ENCODE data around the gene TMC8. TPM values are rescaled to one million over a fixed set of nuclear protein-coding genes. Genes with fewer than 3 reads are reported as not detected.

Gene TMC8
- total RNA-seq, 1 donor from 2014 or later = 0.34 TPM

DNA sequence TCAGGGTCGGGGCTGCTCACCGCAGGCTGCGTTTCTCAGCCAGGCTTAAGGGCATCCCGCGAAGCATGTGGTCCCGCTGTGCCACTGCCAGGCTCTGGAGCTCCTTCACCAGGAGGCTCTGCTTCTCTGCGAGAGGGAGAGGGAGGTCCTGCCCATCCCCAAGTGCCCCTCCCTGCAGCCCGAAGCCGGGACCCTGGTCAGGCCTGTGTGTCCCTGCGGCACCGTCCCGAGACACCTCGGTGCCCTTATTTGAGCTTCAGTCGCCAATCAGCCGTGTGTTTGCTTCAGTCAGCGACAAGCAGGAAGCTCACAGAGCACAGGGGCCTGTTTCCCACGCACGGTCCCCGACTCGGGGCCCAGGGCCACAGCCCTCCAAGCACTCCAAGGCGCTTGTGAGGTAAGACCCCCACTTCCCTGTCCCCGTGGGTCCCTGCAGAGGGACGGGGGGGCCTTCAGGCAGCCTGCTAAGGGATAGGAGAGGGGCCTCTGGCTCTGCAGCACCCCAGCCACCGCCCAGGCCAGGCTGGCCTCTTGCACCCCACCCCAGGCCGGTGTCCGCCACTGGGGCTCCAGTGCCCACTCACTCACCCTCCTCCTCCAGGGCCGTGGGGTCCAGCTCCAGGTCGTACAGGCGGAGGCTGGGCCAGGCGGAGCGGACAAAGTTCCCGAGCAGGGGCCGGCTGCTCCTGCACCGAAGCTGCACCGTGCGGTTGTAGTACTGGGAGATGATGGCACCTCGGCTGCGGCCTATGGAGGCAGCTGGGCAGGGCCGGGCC lies 5.2 kb upstream of the TMC8 start:
- no peak for DNase-seq

DNA sequence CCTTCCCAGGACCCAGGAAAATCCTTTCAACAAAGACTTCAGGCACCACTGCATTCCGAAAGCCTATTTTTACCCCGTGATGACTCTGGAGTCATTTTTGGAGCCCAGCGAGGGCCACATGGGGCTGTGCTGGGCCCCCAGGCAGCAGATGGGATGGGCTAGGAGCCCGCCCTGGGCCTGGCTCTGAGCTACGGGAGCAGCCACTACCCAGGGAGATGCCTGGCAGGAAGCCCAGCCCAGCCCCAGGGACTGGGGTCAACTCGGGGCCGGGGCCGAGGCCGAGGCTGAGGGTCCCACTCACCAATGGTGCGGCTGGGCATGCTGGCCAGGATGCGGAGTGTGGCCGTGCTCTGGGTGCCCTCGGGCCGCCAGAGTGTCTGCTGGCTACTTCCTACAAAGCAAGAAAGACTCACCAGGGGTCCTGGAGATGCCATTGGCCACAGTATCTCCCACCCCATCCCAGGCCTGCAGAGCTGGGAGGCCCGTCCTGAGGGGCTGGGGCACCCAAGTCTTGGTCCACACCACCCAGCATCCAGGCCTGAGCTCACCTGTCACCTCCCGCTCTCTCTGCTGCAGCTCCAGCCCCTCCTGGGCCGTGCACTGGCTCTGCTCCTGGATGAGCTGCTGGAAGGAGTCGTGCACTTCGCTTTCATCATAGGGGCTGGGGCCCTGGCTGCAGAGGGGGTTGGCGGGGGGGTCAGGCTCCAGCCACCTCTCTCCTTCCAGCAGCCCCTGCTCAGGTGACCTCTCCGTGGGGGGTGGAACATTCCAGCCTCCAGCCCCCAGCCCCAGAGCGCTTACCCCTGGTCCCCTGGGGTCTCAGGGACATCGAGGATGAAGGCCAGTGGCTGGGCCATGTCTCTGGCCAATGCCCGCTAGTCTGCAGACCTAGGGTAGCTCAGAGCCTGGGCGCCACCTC lies 4.3 kb upstream of the TMC8 start:
- no peak for DNase-seq

DNA sequence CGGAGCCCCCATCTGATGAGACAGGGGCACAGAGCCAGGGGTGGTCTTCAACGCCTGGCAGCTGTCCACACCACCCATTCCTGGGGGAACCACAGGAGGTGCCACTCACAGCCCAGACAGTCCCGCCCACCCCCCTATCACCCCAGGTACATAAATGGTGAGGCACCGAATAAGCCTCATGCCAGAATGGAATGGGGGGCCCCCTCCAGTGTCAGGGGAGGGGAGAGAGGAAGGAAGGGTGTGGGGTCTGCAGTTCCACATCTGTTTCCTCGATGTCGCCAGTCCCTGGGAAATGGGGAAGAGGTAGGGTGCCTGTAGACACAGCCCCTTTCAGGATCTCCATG lies 3.7 kb upstream of the TMC8 start:
- DNase-seq = no peak

DNA sequence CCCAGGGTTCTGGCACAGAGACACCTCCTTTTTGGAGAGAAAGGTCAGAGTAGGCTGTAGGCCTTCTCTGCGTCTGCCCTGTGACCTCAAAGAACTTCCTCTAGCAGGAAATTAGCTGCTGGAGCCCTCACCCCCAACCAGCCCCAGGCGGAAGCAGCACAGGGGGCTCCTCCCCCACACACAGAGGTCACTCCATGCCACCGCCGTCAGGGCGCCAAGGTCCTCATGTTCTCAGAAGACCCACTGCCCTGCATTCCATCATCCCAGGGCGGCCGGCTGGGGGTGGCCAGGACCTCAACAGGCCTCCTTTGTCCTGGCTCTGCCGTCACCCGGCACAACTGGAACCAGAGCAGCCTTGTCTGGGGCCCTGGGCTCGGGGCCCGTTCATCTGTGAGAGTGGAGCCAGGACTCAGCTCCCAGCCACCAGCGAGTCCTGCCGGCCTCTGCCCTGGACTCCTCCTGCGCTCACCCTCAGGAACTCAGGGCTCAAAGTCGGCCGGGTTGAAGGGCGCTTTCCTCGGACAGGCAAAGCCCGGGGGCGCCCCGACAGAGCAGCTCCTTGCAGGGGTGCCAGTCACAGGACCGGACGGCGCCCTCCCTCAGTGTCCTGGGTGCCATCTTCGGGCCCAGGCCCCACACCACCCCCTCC lies 3.2 kb upstream of the TMC8 start:
- DNase-seq = peak; percentile 43

DNA sequence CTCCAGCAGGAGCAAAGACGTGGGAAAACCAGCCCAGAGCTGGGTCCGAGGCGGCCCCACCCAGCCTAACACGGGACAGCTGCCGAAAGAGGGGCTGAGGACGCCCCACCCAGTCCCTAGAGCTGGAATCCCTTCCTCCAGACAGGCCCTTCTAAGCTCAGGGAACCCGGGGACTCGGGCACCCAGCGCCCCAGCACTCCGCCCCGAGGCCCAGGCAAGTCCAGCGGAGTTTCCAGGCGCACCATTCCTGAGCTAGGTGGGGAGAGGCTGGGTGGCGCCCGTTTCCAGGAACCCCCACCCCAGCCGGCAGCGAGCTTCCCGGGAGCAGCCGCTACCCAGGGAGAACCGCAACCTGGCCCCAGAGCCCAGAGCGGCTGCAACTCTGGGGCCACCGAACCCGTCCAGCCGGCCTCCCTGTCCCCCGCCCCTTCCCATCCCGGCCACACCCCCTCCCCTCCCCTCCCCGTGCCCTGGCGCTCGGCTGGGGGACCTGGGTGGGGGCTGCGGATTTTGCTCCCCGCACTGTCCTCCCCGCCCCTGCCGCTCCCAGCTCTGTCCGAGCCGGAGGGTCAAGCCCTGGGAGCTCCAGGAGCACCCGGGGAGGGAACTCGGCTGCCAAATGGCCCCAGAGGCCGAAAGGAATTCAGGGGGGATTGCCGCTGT lies 2.6 kb upstream of the TMC8 start:
- no peak for DNase-seq

DNA sequence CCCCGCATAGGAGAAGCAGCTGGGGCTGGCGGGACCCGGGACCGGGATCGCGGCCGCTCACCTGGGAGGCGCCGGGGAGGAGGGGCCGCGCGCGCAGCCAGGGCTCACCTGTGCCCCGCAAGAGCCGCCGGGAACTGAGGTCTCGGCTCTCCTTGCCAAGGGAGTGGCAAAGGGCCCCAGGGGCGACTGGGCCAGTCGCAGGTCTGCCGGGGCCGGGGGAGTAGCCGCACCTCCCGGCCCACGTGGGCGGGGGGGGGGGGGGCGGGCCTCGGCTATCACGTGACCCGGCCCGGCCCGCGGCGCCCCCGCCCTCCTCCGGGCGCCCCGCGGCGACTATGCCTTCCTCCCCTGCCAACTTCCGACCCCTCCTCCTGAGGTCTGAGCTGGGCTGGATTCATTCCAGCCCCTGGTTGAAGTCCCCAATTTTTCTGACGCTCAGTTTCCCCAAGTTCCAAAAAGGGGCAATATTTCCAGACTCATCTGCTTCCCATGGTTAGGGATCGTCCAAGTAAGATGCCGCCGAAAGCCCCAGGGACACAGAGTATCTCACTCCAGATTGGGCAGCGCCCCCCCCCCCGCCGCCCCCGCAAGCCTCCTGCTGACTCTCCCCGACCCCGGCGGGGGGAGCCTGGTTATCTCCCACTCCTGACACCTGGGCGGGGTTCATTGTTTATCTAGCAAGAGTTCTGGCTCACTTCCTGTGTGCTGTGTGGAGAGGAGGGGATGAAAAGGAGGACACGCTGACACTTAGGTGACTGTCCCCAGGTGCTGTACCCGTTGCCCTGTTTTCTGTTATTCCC lies 1.8 kb upstream of the TMC8 start, which contains the start of gene TMC6:
Gene TMC6 (minus strand): TSS at position 205 of the 800 bp plus-strand sequence. CDS start 1,923 bp downstream, outside the sequence.
- peak; percentile 45 for DNase-seq

DNA sequence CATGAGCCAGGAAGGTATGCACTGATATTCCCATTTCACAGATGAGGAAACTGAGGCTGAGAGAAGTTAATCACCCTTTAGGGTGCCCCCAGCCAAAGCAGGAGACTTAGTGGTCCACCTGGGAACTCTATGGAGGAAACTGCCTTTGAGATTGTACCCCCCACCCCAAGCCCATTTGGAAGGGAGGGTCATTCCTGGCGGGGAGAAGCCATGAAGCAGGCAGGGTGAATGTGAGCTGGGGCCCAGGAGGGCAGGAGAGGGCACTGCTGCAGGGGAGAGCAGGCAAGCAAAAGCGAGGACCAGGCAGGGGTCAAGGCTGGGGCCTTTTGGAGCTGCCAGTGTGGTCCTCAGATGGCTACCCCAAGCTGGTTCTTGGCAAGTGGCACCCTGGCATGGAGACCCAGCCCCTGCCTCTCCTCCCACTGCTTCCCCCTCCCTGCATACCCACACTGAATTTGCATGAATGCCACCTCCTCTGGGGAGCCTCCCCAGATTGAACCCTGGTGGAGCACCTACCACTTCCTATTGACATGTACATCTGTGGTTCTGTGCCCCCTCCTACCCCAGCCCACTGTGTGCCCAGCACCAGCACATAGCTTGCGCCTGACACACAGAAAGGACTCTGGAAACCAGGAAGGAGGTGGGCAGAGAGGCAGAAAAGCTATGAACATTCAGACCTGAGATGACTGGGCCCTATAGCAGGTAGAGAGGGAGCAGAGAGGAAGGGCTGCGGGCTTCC lies 1.1 kb upstream of the TMC8 start:
- DNase-seq = no peak

DNA sequence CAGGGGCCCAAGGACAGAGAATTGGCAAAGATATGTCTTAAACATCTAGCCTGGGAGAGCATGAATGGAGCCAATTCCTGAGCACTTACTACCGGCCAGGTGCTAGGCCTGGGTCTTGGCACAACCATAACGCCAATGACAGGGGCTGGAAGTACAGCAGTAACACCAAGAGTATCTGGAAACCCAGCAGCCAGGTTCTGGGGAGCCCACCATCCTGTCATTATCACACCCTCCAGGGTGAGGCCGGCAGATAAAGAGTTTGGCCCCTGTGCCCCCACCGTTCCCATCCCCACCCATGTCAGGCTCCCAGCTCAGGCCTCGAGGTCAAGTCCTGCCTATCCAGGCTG lies 508 bp upstream of the TMC8 start:
- no peak for DNase-seq

DNA sequence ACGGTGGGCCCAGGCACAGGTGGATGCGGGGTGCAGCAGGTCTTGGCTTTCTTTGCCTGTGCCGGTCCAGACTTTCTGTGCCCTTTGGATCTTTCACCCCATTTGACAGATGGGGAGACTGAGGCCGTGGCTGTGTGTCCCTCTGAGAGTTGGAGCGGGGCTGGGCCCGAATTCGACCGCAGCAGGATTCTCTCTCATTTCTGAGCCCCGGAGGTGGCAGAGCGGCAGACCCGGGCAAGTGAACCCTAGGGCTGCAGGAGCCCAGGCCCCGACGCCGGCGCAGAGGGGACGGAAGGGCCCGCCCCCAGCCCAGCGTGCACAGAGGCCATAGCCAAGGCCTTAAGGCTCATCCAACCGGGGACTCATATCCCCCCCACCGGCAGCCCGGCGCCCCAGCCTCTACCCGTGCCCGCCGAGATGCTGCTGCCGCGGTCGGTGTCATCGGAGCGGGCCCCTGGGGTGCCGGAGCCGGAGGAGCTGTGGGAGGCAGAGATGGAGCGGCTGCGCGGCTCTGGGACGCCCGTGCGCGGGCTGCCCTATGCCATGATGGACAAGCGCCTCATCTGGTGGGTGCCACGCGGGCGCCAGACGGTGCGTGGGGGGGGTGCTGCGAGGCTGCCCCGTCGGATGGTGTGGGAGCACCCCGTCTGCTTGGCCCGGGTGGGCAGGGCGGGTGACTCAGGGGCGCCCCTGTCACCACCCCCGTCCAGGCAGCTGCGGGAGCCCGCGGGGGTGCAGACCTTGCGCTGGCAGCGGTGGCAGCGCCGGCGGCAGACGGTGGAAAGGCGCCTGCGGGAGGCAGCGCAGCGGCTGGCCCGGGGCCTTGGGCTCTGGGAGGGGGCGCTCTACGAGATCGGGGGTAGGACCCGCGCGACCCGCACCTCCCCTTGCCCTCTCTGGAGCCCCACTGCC lies 857 bp downstream of the TMC8 start:
- DNase-seq = no peak

DNA sequence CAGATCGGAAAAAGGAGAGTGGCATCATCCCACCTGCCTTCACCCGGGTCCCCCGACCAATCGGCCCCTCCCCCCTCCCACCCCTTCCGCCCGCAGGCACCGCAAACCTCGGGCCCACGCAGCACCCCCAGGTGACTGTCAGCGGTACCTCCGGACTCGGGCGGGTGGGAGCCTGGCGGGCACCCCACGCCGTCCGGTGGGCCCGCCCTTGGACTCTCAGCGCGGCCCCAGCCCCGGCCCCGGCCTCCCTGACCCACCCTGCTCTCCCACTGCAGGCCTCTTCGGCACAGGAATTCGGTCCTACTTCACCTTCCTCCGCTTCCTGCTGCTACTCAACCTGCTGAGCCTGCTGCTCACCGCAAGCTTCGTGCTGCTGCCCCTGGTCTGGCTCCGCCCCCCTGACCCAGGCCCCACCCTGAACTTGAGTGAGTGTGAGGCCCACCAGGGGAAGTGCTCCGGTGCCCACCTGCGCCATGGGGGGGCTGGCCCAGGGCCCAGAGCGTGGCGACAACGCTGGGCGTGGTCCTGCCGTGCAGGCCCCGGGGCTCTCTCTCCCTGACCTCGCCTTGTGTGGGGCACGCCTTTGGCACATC lies 1.6 kb downstream of the TMC8 start:
- no peak for DNase-seq

DNA sequence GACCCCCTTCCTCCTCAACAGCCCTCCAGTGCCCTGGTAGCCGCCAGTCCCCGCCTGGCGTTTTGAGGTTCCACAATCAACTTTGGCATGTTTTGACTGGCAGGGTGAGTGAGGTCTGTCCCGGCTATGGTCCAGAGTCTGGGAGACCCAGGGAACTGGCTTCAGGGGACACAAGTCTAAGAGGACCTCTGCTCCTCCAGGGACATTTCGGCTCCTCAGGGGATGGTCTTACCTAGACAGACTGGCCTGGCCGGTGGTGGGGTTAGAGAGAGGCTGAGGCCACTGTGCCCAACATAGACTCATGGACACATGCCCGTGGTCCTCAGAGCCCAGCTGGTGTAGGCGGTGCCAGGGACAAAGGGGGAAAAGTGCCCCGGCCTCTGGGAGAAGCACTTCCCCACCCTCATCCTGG lies 2.2 kb downstream of the TMC8 start:
- no peak for DNase-seq

DNA sequence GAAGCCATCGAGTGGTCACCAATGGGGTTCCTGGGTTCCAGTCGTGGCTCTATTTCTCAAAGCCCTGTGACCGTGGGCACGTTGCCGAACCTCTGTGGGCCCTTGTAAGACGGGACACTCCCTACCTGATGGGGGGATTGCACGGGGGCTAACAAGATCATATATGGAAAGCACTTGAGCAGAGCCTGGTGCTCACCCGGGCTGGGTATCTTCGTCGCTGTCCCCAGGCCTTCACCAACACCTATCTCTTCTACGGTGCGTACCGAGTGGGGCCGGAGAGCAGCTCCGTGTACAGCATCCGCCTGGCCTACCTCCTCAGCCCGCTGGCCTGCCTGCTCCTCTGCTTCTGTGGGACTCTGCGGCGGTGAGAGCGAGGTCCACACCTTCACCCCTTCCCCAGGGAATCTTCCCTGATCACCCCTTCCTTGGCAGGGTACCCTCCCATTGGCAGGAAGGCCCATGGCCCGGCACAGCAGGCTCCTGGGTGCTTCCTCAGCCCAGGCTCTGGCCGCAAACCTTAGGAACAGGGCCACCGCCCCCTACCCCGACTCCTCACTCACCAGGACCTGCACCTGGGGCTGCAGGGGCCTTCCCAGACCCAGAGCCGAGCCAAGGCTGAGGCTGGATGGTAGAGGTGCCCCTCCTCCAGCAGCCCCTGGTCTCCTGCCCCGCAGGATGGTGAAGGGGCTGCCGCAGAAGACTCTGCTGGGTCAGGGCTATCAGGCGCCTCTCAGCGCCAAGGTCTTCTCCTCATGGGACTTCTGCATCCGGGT lies 2.8 kb downstream of the TMC8 start:
- DNase-seq = no peak

DNA sequence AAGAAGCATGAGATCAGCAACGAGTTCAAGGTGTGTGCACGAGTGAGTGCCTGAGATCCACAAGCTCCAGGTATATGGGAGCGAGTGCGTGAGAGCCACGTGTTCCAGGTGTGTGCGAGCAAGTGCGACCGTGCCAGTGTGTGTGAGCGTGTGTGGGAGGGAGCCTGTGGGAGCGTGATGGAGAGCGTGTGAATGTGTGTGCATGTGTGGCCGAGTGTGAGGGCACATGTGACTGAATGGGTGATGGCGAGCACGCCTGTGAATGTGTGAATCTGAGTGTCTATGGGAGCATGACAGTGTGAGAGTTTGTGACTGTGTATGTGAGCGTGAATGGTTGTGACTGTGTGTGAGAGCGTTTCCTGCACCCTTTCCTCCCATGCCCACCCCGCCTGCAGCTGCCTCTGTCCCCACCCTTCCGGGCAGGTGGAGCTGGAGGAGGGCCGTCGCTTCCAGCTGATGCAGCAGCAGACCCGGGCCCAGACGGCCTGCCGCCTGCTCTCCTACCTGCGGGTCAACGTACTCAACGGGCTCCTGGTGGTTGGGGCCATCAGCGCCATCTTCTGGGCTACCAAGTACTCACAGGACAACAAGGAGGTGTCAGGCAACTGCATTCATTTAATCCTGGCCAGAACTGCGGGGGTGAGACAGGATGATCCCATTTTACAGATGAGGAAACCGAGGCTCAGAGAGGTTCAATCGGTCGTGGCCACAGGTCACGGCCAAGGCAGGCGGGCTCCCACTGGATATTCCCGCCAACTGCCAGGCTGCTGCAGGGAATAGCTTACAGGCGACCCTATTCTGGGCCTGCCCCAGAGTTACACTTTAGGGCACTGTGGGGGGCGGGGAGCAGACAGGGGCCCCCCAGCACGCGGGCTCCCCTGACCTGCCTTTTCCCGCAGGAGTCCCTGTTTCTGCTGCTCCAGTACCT lies 3.7 kb downstream of the TMC8 start:
- DNase-seq = peak; percentile 81

DNA sequence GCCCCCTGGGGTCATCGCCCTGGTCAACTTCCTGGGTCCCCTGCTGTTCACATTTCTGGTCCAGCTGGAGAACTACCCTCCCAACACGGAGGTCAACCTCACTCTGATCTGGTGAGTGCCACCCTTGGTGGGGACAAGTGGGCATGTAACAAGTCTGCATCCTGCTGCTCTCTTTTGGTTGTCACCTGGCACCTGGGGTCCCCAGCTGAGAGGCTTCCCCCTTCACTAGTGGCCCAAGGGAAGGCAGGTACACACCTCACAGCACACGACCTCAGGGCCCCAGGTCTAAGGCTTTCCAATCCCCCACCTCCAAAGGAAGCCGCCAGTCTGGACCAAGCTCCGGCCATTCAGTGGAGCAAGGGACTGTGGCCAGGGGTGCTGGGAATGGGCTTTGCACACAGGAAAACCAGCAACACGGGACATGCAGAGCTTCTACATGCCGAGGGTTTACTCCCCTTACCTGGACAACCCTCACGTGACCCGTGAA lies 4.4 kb downstream of the TMC8 start:
- DNase-seq = no peak

DNA sequence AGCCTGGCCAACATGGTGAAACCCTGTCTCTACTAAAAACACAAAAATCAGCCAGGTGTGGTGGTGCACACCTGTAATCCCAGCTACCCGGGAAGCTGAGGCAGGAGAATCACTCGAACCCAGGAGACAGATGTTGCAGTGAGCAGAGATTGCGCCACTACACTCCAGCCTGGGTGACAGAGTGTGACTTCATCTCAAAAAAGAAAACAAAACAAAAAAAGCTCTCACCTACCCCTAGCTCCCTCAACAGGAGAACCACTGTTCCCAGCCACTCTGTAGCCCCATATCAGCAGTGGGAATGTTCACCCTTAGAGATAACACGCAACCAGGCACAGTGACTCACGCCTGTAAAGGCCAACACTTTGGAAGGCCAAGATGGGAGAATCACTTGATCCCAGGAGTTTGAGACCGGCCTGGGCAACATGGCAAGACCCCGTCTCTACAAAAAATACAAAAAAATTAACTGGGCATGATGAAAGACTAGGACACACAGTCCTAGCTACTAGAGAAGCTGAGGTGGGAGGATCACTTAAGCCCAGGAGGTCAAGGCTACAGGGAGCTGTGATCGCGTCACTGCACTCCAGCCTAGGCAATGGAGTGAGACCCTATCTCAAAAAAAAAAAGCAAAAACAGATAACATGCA lies 5.4 kb downstream of the TMC8 start:
- DNase-seq = no peak

DNA sequence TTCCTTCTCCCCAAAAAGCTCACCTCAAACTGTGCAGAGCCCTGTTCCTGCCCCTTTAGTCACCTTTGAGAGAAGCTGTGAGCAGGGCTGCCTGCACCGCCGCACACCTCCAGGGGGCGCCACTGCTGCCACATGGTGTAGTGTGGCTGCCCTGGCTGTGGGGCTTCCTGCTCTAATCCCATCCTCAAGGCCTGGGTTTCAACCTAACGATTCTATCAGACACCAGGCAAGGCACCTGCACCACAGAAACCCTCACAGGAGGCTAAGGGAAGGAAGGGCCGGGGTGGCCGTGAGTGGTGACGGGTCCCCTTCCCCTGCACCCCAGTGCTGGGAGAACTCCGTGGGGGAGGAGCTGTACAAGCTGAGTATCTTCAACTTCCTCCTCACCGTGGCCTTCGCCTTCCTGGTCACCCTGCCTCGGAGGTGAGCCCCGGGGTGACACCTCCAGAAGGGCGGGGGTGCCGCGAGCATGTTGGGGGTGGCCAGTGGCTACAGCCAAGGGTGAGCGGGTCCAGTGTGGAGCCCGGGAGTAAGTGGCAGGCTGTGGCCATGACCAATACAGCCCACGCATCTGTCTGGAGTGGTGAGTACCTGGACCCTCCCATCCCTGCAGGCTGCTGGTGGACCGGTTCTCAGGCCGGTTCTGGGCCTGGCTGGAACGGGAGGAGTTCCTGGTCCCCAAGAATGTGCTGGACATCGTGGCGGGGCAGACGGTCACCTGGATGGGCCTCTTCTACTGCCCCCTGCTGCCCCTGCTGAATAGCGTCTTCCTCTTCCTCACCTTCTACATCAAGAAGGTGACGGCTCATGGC lies 7.0 kb downstream of the TMC8 start:
- no peak for DNase-seq
